Tibial artery (tissue), 4 donors: ENCODE data around the gene TRAT1.

ENCODE experiments used
- DNase-seq, 2 donors: peaks; one replicate each; pipeline ENCODE4 v3.0.0-alpha.2; 2019
- H3K27ac ChIP-seq, 2 donors: fragments of 200-600 bp; sonication (generic) in 1 of 2; 1 replicate in 1 of 2; 2 replicates in 1 of 2; pipeline ENCODE4 v1.5.1; 2018 to 2019; ENCODE audit warnings: mild to moderate bottlenecking in 1 of 2
- H3K27me3 ChIP-seq, 2 donors: fragments of 200-600 bp; sonication (generic) in 1 of 2; one replicate each; pipeline versions ENCODE4 v1.5.1 to v1.6.0; 2016 to 2019
- H3K36me3 ChIP-seq, 3 donors: fragments of 200-600 bp; sonication (generic) in 2 of 3; one replicate each; pipeline ENCODE4 v1.5.1; 2016 to 2019; ENCODE audit warnings: mild to moderate bottlenecking in 2 of 3
- H3K4me1 ChIP-seq, 4 donors: fragments of 200-600 bp; sonication (generic) in 2 of 4; 1 replicate in 3 of 4; 2 replicates in 1 of 4; pipeline ENCODE4 v1.5.1; 2016 to 2019
- H3K4me3 ChIP-seq, 2 donors: fragments of 200-600 bp; sonication (generic) in 1 of 2; 1 replicate in 1 of 2; 2 replicates in 1 of 2; pipeline ENCODE4 v1.5.1; 2018 to 2019; ENCODE audit warnings: mild to moderate bottlenecking in 2 of 2
- H3K9me3 ChIP-seq, 3 donors: fragments of 200-600 bp; sonication (generic) in 1 of 3; one replicate each; pipeline ENCODE4 v1.5.1; 2016 to 2019
- intact Hi-C: fragments of 100-400 bp; cut with DNase I; formaldehyde crosslinking; loops from one replicate; pipeline ENCODE4 v1.15.0; 2023; ENCODE audit warnings: low total_unique reads
- TF ChIP-seq, protein P1 (sequence below), 2 experiments: fragments of 200-600 bp in 1 of 2; fragments of 450-650 bp in 1 of 2; IDR thresholded peaks; one replicate each; pipeline ENCODE4 v1.5.1; 2017 to 2019; ENCODE audit warnings: antibody characterized with exemption in 2 of 2, mild to moderate bottlenecking in 1 of 2, moderate library complexity in 1 of 2

Gene TRAT1

GRCh38 chr3:108822123-108822897 is at the start of gene TRAT1:
TSS of gene TRAT1 (plus strand) at chr3:108822786. CDS start at chr3:108822928, 142 bp downstream.
- intact Hi-C loops = no loop called here
- Histone ChIP-seq H3K27ac (no peak within 1 kb of the TSS), H3K4me1 (no peaks in the 10 kb centered on the region), H3K4me3 (no peak within 1 kb of the TSS), H3K27me3 (no peaks in the 10 kb centered on the region), H3K36me3 (no peaks in the 10 kb centered on the region), H3K9me3 (no peaks in the 10 kb centered on the region)
- DNase-seq = no peak
- TF ChIP-seq, protein P1, sequence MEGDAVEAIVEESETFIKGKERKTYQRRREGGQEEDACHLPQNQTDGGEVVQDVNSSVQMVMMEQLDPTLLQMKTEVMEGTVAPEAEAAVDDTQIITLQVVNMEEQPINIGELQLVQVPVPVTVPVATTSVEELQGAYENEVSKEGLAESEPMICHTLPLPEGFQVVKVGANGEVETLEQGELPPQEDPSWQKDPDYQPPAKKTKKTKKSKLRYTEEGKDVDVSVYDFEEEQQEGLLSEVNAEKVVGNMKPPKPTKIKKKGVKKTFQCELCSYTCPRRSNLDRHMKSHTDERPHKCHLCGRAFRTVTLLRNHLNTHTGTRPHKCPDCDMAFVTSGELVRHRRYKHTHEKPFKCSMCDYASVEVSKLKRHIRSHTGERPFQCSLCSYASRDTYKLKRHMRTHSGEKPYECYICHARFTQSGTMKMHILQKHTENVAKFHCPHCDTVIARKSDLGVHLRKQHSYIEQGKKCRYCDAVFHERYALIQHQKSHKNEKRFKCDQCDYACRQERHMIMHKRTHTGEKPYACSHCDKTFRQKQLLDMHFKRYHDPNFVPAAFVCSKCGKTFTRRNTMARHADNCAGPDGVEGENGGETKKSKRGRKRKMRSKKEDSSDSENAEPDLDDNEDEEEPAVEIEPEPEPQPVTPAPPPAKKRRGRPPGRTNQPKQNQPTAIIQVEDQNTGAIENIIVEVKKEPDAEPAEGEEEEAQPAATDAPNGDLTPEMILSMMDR (IDR thresholded peaks at IDR 0.05) = no peak

DNA sequence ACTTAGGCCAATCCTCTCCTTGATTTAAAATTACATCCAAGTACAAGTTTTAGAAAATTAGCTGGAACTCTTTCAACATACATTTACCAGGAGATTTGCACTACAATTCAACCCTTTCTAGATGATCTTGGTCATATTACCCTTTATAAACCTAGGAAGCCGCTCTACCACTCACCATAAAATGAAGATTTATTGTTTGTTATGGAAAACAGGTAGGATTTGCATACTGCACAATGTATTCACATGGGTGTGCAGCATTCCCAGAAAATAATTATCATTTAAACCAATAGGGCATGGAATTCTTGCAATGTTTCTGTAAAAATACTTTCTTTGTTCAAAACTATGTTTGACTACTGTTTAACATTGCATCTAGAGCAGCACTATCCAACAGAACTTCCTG is 46.9 kb upstream of the TRAT1 start:
- intact Hi-C loops = no loop called here
- Histone ChIP-seq H3K36me3 (no peaks in the 10 kb centered on the region), H3K27ac (no peak overlapping the region), H3K9me3 (no peaks in the 10 kb centered on the region), H3K27me3 (no peaks in the 10 kb centered on the region), H3K4me1 (no peaks in the 10 kb centered on the region), H3K4me3 (no peak overlapping the region)
- TF ChIP-seq, protein P1 (IDR thresholded peaks at IDR 0.05) = no peak
- no peak for DNase-seq

- no peak for DNase-seq
- no peaks in the 10 kb centered on the region for H3K9me3 ChIP-seq
- H3K36me3 ChIP-seq = no peaks in the 10 kb centered on the region
- no peak overlapping the region for H3K27ac ChIP-seq
- H3K4me1 ChIP-seq = no peaks in the 10 kb centered on the region
- intact Hi-C loops = no loop called here
- H3K4me3 ChIP-seq = no peak overlapping the region
- TF ChIP-seq, protein P1 (IDR thresholded peaks at IDR 0.05) = no peak
- no peaks in the 10 kb centered on the region for H3K27me3 ChIP-seq
These were observed 43.1 kb upstream of the TRAT1 start for GRCh38 chr3:108779496-108779895.

DNA sequence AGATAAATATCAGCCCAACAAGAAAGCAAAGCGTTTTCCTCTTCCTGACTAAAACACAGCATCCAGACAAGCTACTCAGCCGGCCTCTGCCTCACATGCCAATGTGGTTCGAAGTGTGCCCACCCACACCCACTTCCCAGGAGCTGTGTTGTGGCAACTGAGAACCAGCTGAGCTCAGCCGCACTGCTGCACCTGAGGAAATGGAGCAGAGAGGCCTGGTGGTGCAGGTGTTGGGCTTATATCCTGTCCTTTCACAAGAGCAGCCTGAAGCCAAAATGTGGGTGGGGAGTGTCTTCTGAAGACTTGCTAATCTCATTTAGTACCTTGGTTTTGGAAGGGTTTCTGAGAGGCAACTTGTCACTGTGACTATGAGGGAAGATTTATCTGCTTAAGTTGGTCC is 42.4 kb upstream of the TRAT1 start:
- DNase-seq = no peak
- no peaks in the 10 kb centered on the region for H3K36me3 ChIP-seq
- intact Hi-C loops = no loop called here
- H3K4me3 ChIP-seq = no peak overlapping the region
- TF ChIP-seq, protein P1 (IDR thresholded peaks at IDR 0.05) = no peak
- H3K27ac ChIP-seq = no peak overlapping the region
- H3K9me3 ChIP-seq = no peaks in the 10 kb centered on the region
- H3K27me3 ChIP-seq = no peaks in the 10 kb centered on the region
- no peaks in the 10 kb centered on the region for H3K4me1 ChIP-seq

GRCh38 chr3:108791473-108791872 is 31.1 kb upstream of the TRAT1 start:
- H3K9me3 ChIP-seq = peaks cover 0 to 2% (median 0%) of the 10 kb centered on the region in 3 donors
- TF ChIP-seq, protein P1 (IDR thresholded peaks at IDR 0.05) = no peak
- intact Hi-C loops = no loop called here
- H3K4me1 ChIP-seq = no peaks in the 10 kb centered on the region
- H3K27me3 ChIP-seq = no peaks in the 10 kb centered on the region
- no peak overlapping the region for H3K4me3 ChIP-seq
- no peak for DNase-seq
- no peak overlapping the region for H3K27ac ChIP-seq
- no peaks in the 10 kb centered on the region for H3K36me3 ChIP-seq
